GM12878 (cell line): ENCODE results near the gene CORO2B.

Source experiments
- CTCF ChIP-seq, 3 experiments: IDR thresholded peaks in 2 of 3; conservative IDR thresholded peaks in 1 of 3; 2 replicates each; pipeline ENCODE4 v1.5.1; 2011; ENCODE audit warnings: low read depth in 3 of 3, low read length in 3 of 3, mild to moderate bottlenecking in 3 of 3, control low read depth in 2 of 3, moderate library complexity in 2 of 3, inconsistent platforms in 1 of 3, mixed read lengths in 1 of 3; ENCODE audit not compliant: control insufficient read depth in 2 of 3, insufficient read depth in 1 of 3; ENCODE audit errors: extremely low read depth in 1 of 3
- ESRRA ChIP-seq: IDR thresholded peaks from 2 replicates; pipeline ENCODE4 v1.6.1; 2012; ENCODE audit warnings: mild to moderate bottlenecking, low read length, improper control_type of control experiment
- FOS ChIP-seq: IDR thresholded peaks from 3 replicates; pipeline ENCODE4 v1.6.1; 2011; ENCODE audit warnings: borderline replicate concordance; ENCODE audit not compliant: insufficient read length; ENCODE audit errors: extremely low read depth
- GABPA ChIP-seq: IDR thresholded peaks from 2 replicates; pipeline ENCODE4 v1.6.1; 2014; ENCODE audit warnings: antibody characterized with exemption, low read depth, mild to moderate bottlenecking, inconsistent platforms
- HDAC6 ChIP-seq: fragments of 200-600 bp; sonication (generic); IDR thresholded peaks from one replicate; pipeline ENCODE4 v1.8.0; 2017; ENCODE audit warnings: antibody characterized with exemption; ENCODE audit not compliant: unreplicated experiment
- MAX ChIP-seq: IDR thresholded peaks from 2 replicates; pipeline ENCODE4 v1.6.1; 2012; ENCODE audit warnings: low read depth, low read length, improper control_type of control experiment
- NBN ChIP-seq: fragments of 450-650 bp; IDR thresholded peaks from 2 replicates; pipeline ENCODE4 v1.6.1; 2016
- POLR2A ChIP-seq: IDR thresholded peaks from 2 replicates; pipeline ENCODE4 v1.6.1; 2011; ENCODE audit warnings: low read depth, mild to moderate bottlenecking, low read length
- POU2F2 ChIP-seq: IDR thresholded peaks from 3 replicates; pipeline ENCODE4 v1.6.1; 2011; ENCODE audit warnings: low read depth, mild to moderate bottlenecking, low read length, borderline replicate concordance
- RAD21 ChIP-seq: IDR thresholded peaks from 2 replicates; pipeline ENCODE4 v1.6.1; 2011; ENCODE audit warnings: mild to moderate bottlenecking, low read depth, low read length, moderate library complexity; ENCODE audit not compliant: insufficient read depth
- RFX5 ChIP-seq: IDR thresholded peaks from 2 replicates; pipeline ENCODE4 v1.6.1; 2011; ENCODE audit warnings: low read depth, low read length, improper control_type of control experiment
- TAF1 ChIP-seq: IDR thresholded peaks from 2 replicates; pipeline ENCODE4 v1.6.1; 2011; ENCODE audit warnings: mild to moderate bottlenecking, low read depth, low read length, borderline replicate concordance
- TARDBP ChIP-seq: IDR thresholded peaks from 2 replicates; pipeline ENCODE4 v1.6.1; 2016; ENCODE audit warnings: borderline replicate concordance
- USF2 ChIP-seq: IDR thresholded peaks from 2 replicates; pipeline ENCODE4 v1.6.1; 2011; ENCODE audit warnings: low read depth, low read length, improper control_type of control experiment, borderline replicate concordance

- TF ChIP-seq POU2F2 (no peak), TAF1 (no peak), GABPA (no peak), CTCF (IDR thresholded peaks at IDR 0.05 in 2 of 3, conservative IDR thresholded peaks at IDR 0.05 in 1 of 3; ENCODE audit: control insufficient read depth in 2 of 3, extremely low read depth in 1 of 3, insufficient read depth in 1 of 3, low read depth in 3 of 3, low read length in 3 of 3) (no peak), RAD21 (no peak), ESRRA (no peak), MAX (no peak), TARDBP (no peak), HDAC6 (no peak), RFX5 (no peak), FOS (no peak), USF2 (no peak), POLR2A (no peak), NBN (no peak)
Measured at GRCh38 chr15:68732451-68732850, 153.7 kb downstream of the CORO2B start.
